Subcutaneous abdominal adipose tissue (tissue), 5 donors: ENCODE results near the gene TOP3A.
"Not testable (repeated sequence)": the region's sequence is repeated elsewhere in the genome, so short reads cannot be mapped to it uniquely, and the experiment has no call there.

Source experiments
- H3K27ac ChIP-seq: one replicate; pipeline ENCODE4 v1.7.0; 2013; ENCODE audit warnings: low read depth, mild to moderate bottlenecking, inconsistent platforms, low read length, moderate library complexity
- H3K27me3 ChIP-seq, 5 donors: one replicate each; pipeline ENCODE4 v1.7.0; 2013; ENCODE audit warnings: low read length in 5 of 5, inconsistent platforms in 1 of 5; ENCODE audit not compliant: control insufficient read depth in 5 of 5, insufficient read depth in 4 of 5
- H3K36me3 ChIP-seq, 5 donors: one replicate each; pipeline ENCODE4 v1.7.0; 2013; ENCODE audit warnings: low read length in 5 of 5; ENCODE audit not compliant: control insufficient read depth in 5 of 5, insufficient read depth in 5 of 5
- H3K4me1 ChIP-seq, 5 donors: one replicate each; pipeline ENCODE4 v1.7.0; 2013; ENCODE audit warnings: low read length in 5 of 5, mild to moderate bottlenecking in 3 of 5, moderate library complexity in 1 of 5; ENCODE audit not compliant: control insufficient read depth in 5 of 5, insufficient read depth in 5 of 5
- H3K4me3 ChIP-seq, 5 donors: one replicate each; pipeline ENCODE4 v1.7.0; 2013; ENCODE audit warnings: low read length in 5 of 5, low read depth in 1 of 5
- H3K9ac ChIP-seq, 5 donors: one replicate each; pipeline ENCODE4 v1.7.0; 2013; ENCODE audit warnings: low read length in 5 of 5, mild to moderate bottlenecking in 4 of 5, moderate library complexity in 3 of 5
- H3K9me3 ChIP-seq, 5 donors: one replicate each; pipeline ENCODE4 v1.7.0; 2013; ENCODE audit warnings: low read length in 5 of 5; ENCODE audit not compliant: control insufficient read depth in 5 of 5
- donor health status: healthy.
- donor health status: healthy.
- donor health status: healthy.
- donor health status: healthy.
- donor health status: healthy.

The TOP3A gene

GRCh38 chr17:18315961-18316360, 1.2 kb upstream of the TOP3A start:
- peak overlapping the region; percentile 79 to 92 (median 88) for H3K4me3 ChIP-seq
- H3K4me1 ChIP-seq: peaks cover 23 to 86% (median 73%) of the 10 kb centered on the region in 5 donors
- peak overlapping the region; percentile 89 to 98 (median 96) for H3K9ac ChIP-seq
- H3K27ac ChIP-seq: peak overlapping the region; percentile 97
- peaks cover 0 to 56% (median 36%) of the 10 kb centered on the region in 5 donors for H3K36me3 ChIP-seq
- H3K9me3 ChIP-seq: no peaks in the 10 kb centered on the region
- H3K27me3 ChIP-seq: no peaks in the 10 kb centered on the region

- peak overlapping the region; percentile 97 for H3K27ac ChIP-seq
- no peaks in the 10 kb centered on the region for H3K27me3 ChIP-seq
- peaks cover 23 to 81% (median 69%) of the 10 kb centered on the region in 5 donors for H3K4me1 ChIP-seq
- H3K9me3 ChIP-seq: no peaks in the 10 kb centered on the region
- H3K4me3 ChIP-seq: peak overlapping the region; percentile 79 to 92 (median 88)
- peak overlapping the region; percentile 89 to 98 (median 96) for H3K9ac ChIP-seq
- peaks cover 0 to 51% (median 34%) of the 10 kb centered on the region in 5 donors for H3K36me3 ChIP-seq
These were observed 748 bp upstream of the TOP3A start for GRCh38 chr17:18315562-18315922.

GRCh38 chr17:18314059-18314730, 599 bp downstream of the TOP3A start:
- H3K27ac ChIP-seq: peak overlapping the region; percentile 97
- H3K27me3 ChIP-seq: no peaks in the 10 kb centered on the region
- H3K9ac ChIP-seq: peak overlapping the region; percentile 87 to 98 (median 96)
- no peaks in the 10 kb centered on the region for H3K9me3 ChIP-seq
- H3K4me3 ChIP-seq: peak overlapping the region; percentile 79 to 92 (median 88)
- peaks cover 20 to 68% (median 56%) of the 10 kb centered on the region in 5 donors for H3K4me1 ChIP-seq
- H3K36me3 ChIP-seq: peaks cover 0 to 38% (median 24%) of the 10 kb centered on the region in 5 donors

GRCh38 chr17:18309202-18309601, 5.6 kb downstream of the TOP3A start:
- H3K9ac ChIP-seq: no peak overlapping the region
- H3K27me3 ChIP-seq: no peaks in the 10 kb centered on the region
- peaks cover 6 to 37% (median 27%) of the 10 kb centered on the region in 5 donors for H3K36me3 ChIP-seq
- no peaks in the 10 kb centered on the region for H3K9me3 ChIP-seq
- H3K4me3 ChIP-seq: no peak overlapping the region
- peaks cover 9 to 28% (median 17%) of the 10 kb centered on the region in 5 donors for H3K4me1 ChIP-seq
- H3K27ac ChIP-seq: peak overlapping the region; percentile 38

GRCh38 chr17:18303206-18303605, 11.6 kb downstream of the TOP3A start:
- H3K27ac ChIP-seq, H3K27me3 ChIP-seq, H3K9me3 ChIP-seq, H3K4me3 ChIP-seq, H3K9ac ChIP-seq: not testable (repeated sequence)
- Histone ChIP-seq H3K36me3 (peaks cover 14 to 73% (median 65%) of the 10 kb centered on the region in 5 donors), H3K4me1 (peaks cover 0 to 12% (median 5%) of the 10 kb centered on the region in 5 donors)

- Histone ChIP-seq H3K4me3 (no peak overlapping the region), H3K4me1 (peaks cover 0 to 12% (median 5%) of the 10 kb centered on the region in 5 donors), H3K36me3 (peaks cover 11 to 64% (median 54%) of the 10 kb centered on the region in 5 donors), H3K27me3 (no peaks in the 10 kb centered on the region), H3K27ac (no peak overlapping the region), H3K9ac (no peak overlapping the region), H3K9me3 (no peaks in the 10 kb centered on the region)
These were observed 13.9 kb downstream of the TOP3A start for GRCh38 chr17:18300725-18301480.

- not testable (repeated sequence) for H3K27me3 ChIP-seq, H3K9ac ChIP-seq, H3K4me3 ChIP-seq, H3K9me3 ChIP-seq, H3K27ac ChIP-seq, H3K4me1 ChIP-seq
- peaks cover 8 to 50% (median 44%) of the 10 kb centered on the region in 5 donors for H3K36me3 ChIP-seq
These were observed 16.7 kb downstream of the TOP3A start for GRCh38 chr17:18298061-18298460.

- peaks cover 8 to 65% (median 47%) of the 10 kb centered on the region in 5 donors for H3K36me3 ChIP-seq
- H3K27ac ChIP-seq: no peak overlapping the region
- no peaks in the 10 kb centered on the region for H3K4me1 ChIP-seq
- no peaks in the 10 kb centered on the region for H3K27me3 ChIP-seq
- no peak overlapping the region for H3K9ac ChIP-seq
- H3K4me3 ChIP-seq: no peak overlapping the region
- H3K9me3 ChIP-seq: no peaks in the 10 kb centered on the region
These were observed 22.9 kb downstream of the TOP3A start for GRCh38 chr17:18291718-18292540.

GRCh38 chr17:18285296-18285695, 29.5 kb downstream of the TOP3A start:
- H3K4me1 ChIP-seq: no peaks in the 10 kb centered on the region
- H3K36me3 ChIP-seq: peaks cover 10 to 82% (median 71%) of the 10 kb centered on the region in 5 donors
- no peaks in the 10 kb centered on the region for H3K27me3 ChIP-seq
- no peak overlapping the region for H3K4me3 ChIP-seq
- no peak overlapping the region for H3K9ac ChIP-seq
- no peaks in the 10 kb centered on the region for H3K9me3 ChIP-seq
- no peak overlapping the region for H3K27ac ChIP-seq
